ENCODE results near the gene TTLL10.
"Not testable (repeated sequence)": the region's sequence is repeated elsewhere in the genome, so short reads cannot be mapped to it uniquely, and the experiment has no call there.

Gene TTLL10

GRCh38 chr1:1146596-1146995, 27.1 kb upstream of the TTLL10 start:
- ChIA-PET POLR2A (no interaction called here), CTCF (no interaction called here)
- TF ChIP-seq TARDBP (IDR thresholded peaks at IDR 0.05), result no peak
- no peak for TF ChIP-seq FOXK2 (IDR thresholded peaks at IDR 0.05)
- DNase-seq (ENCODE audit: extremely low spot score), result no peak

- ChIA-PET CTCF (no interaction called here), POLR2A (interaction anchor here (1.0 to 1.4 kb wide), 2 partner anchors 91 to 135 kb away, joined by 3 read pairs; partner anchors contain the start of gene ISG15)
- DNase-seq (ENCODE audit: extremely low spot score), result no peak
- TF ChIP-seq ELF4 (IDR thresholded peaks at IDR 0.05), result no peak
- TF ChIP-seq FOXA1 (IDR thresholded peaks at IDR 0.05), result no peak
- TF ChIP-seq HDGF (IDR thresholded peaks at IDR 0.05; ENCODE audit: borderline replicate concordance), result no peak
- no peak for TF ChIP-seq ZNF384 (IDR thresholded peaks at IDR 0.05)
- no peak for TF ChIP-seq ARNT (IDR thresholded peaks at IDR 0.05)
- TF ChIP-seq CTBP1 (IDR thresholded peaks at IDR 0.05; ENCODE audit: borderline replicate concordance), result no peak
- TF ChIP-seq FOXK2 (IDR thresholded peaks at IDR 0.05), result no peak
- TF ChIP-seq SP1 (IDR thresholded peaks at IDR 0.05), result no peak
- no peak for TF ChIP-seq TARDBP (IDR thresholded peaks at IDR 0.05)
- no peak for TF ChIP-seq FOXM1 (IDR thresholded peaks at IDR 0.05; ENCODE audit: borderline replicate concordance)
- no peak for TF ChIP-seq LEF1 (IDR thresholded peaks at IDR 0.05; ENCODE audit: borderline replicate concordance)
- TF ChIP-seq BHLHE40 (IDR thresholded peaks at IDR 0.05; ENCODE audit: borderline replicate concordance), result no peak
- no peak for TF ChIP-seq SUZ12 (IDR thresholded peaks at IDR 0.05)
These were observed 25.6 kb upstream of the TTLL10 start for GRCh38 chr1:1148061-1148460.

- no peak for TF ChIP-seq L3MBTL2 (conservative IDR thresholded peaks at IDR 0.05)
- TF ChIP-seq LEF1 (IDR thresholded peaks at IDR 0.05; ENCODE audit: borderline replicate concordance), result no peak
- no peak for TF ChIP-seq FOXA1 (IDR thresholded peaks at IDR 0.05)
- TF ChIP-seq ZNF384 (IDR thresholded peaks at IDR 0.05), result no peak
- no peak for TF ChIP-seq CTBP1 (IDR thresholded peaks at IDR 0.05; ENCODE audit: borderline replicate concordance)
- TF ChIP-seq ARNT (IDR thresholded peaks at IDR 0.05), result no peak
- TF ChIP-seq FOXM1 (IDR thresholded peaks at IDR 0.05; ENCODE audit: borderline replicate concordance), result no peak
- TF ChIP-seq SUZ12 (IDR thresholded peaks at IDR 0.05), result no peak
- no peak for TF ChIP-seq BHLHE40 (IDR thresholded peaks at IDR 0.05; ENCODE audit: borderline replicate concordance)
- no peak for DNase-seq (ENCODE audit: extremely low spot score)
- ChIA-PET POLR2A (interaction anchor here (1.0 to 1.4 kb wide), 2 partner anchors 91 to 136 kb away, joined by 3 read pairs; partner anchors contain the start of gene ISG15), CTCF (no interaction called here)
These were observed 25.1 kb upstream of the TTLL10 start for GRCh38 chr1:1148569-1148968.

- DNase-seq (ENCODE audit: extremely low spot score), result no peak
- ChIA-PET POLR2A (no interaction called here), CTCF (no interaction called here)
- TF ChIP-seq SUZ12 (IDR thresholded peaks at IDR 0.05) (no peak), SP1 (IDR thresholded peaks at IDR 0.05) (no peak), HDGF (IDR thresholded peaks at IDR 0.05; ENCODE audit: borderline replicate concordance) (no peak), PKNOX1 (IDR thresholded peaks at IDR 0.05) (no peak)
These were observed 24.3 kb upstream of the TTLL10 start for GRCh38 chr1:1149416-1149815.

GRCh38 chr1:1150100-1150499, 23.6 kb upstream of the TTLL10 start:
- POLR2A ChIA-PET, result no interaction called here
- DNase-seq (ENCODE audit: extremely low spot score), result no peak
- CTCF ChIA-PET, result no interaction called here
- TF ChIP-seq PKNOX1 (IDR thresholded peaks at IDR 0.05), result no peak
- TF ChIP-seq FOXM1 (IDR thresholded peaks at IDR 0.05; ENCODE audit: borderline replicate concordance), result no peak
- no peak for TF ChIP-seq ELF4 (IDR thresholded peaks at IDR 0.05)
- TF ChIP-seq BHLHE40 (IDR thresholded peaks at IDR 0.05; ENCODE audit: borderline replicate concordance), result no peak
- TF ChIP-seq SUZ12 (IDR thresholded peaks at IDR 0.05), result no peak
- TF ChIP-seq TARDBP (IDR thresholded peaks at IDR 0.05), result no peak
- TF ChIP-seq SP1 (IDR thresholded peaks at IDR 0.05), result no peak
- TF ChIP-seq ZNF384 (IDR thresholded peaks at IDR 0.05), result no peak
- no peak for TF ChIP-seq NFRKB (IDR thresholded peaks at IDR 0.05)
- TF ChIP-seq FOXK2 (IDR thresholded peaks at IDR 0.05), result no peak
- no peak for TF ChIP-seq L3MBTL2 (conservative IDR thresholded peaks at IDR 0.05)

GRCh38 chr1:1151306-1151705, 22.4 kb upstream of the TTLL10 start:
- TF ChIP-seq FOXA1 (IDR thresholded peaks at IDR 0.05) (no peak), ARNT (IDR thresholded peaks at IDR 0.05) (no peak), TARDBP (IDR thresholded peaks at IDR 0.05) (no peak), FOXM1 (IDR thresholded peaks at IDR 0.05; ENCODE audit: borderline replicate concordance) (no peak), CTBP1 (IDR thresholded peaks at IDR 0.05; ENCODE audit: borderline replicate concordance) (no peak), LEF1 (IDR thresholded peaks at IDR 0.05; ENCODE audit: borderline replicate concordance) (no peak)

GRCh38 chr1:1152431-1152830, 21.2 kb upstream of the TTLL10 start:
- POLR2A ChIA-PET, result not testable (repeated sequence)
- CTCF ChIA-PET, result interaction anchor here (0.7 kb wide), 1 partner anchor 54 kb away, joined by 4 read pairs; the partner anchor contains the start of gene TNFRSF18

More at GRCh38 chr1:1151306-1151705, 22.4 kb upstream of the TTLL10 start:
- ChIA-PET POLR2A (no interaction called here), CTCF (no interaction called here)
- DNase-seq (ENCODE audit: extremely low spot score), result no peak

GRCh38 chr1:1153215-1153614, 20.5 kb upstream of the TTLL10 start:
- POLR2A ChIA-PET; DNase-seq (ENCODE audit: extremely low spot score): not testable (repeated sequence)
- CTCF ChIA-PET, result interaction anchor here (0.7 to 1.0 kb wide), 2 partner anchors 31 to 53 kb away, joined by 4 to 5 read pairs; partner anchors contain the start of gene TNFRSF18

More at GRCh38 chr1:1152431-1152830, 21.2 kb upstream of the TTLL10 start:
- not testable (repeated sequence) for DNase-seq (ENCODE audit: extremely low spot score)

Data from HEK293T (cell line).